OCI-LY7 (cell line): ENCODE results near the gene TBPL2.
"Not testable (repeated sequence)": the region's sequence is repeated elsewhere in the genome, so short reads cannot be mapped to it uniquely, and the experiment has no call there.

ENCODE experiments used
- CTCF ChIP-seq: fragments of 200-600 bp; sonication (generic); conservative IDR thresholded peaks from 2 replicates; pipeline ENCODE4 v1.5.1; 2014; ENCODE audit warnings: mild to moderate bottlenecking, antibody characterized with exemption, low read length, moderate library complexity, mixed read lengths
- EZH2phosphoT487 ChIP-seq: fragments of 200-600 bp; sonication (generic); IDR thresholded peaks from 2 replicates; pipeline ENCODE4 v1.6.1; 2018; ENCODE audit warnings: low read depth, borderline replicate concordance, mild to moderate bottlenecking, mixed run types, antibody characterized with exemption, low read length, moderate library complexity, mixed read lengths

GRCh38 chr14:55456411-55456810 is 16.0 kb upstream of the TBPL2 start:
- not testable (repeated sequence) for TF ChIP-seq CTCF, EZH2phosphoT487
